Erythroblast (primary cell): ENCODE data around the gene PIGH.
"Not testable (repeated sequence)": the region's sequence is repeated elsewhere in the genome, so short reads cannot be mapped to it uniquely, and the experiment has no call there.

Source experiments
- DNase-seq, 2 experiments: peaks; one replicate each; lab custom pipeline; 2025; lab: John Stamatoyannopoulos, UW
- GATA1 ChIP-seq: IDR thresholded peaks from 2 replicates; pipeline ENCODE4 v1.6.1; 2011; ENCODE audit warnings: low read depth, mild to moderate bottlenecking, control low read depth, low read length, moderate library complexity
- POLR2A ChIP-seq: IDR thresholded peaks from 2 replicates; pipeline ENCODE4 v1.6.1; 2011; ENCODE audit warnings: mild to moderate bottlenecking, low read length

The PIGH gene

DNA sequence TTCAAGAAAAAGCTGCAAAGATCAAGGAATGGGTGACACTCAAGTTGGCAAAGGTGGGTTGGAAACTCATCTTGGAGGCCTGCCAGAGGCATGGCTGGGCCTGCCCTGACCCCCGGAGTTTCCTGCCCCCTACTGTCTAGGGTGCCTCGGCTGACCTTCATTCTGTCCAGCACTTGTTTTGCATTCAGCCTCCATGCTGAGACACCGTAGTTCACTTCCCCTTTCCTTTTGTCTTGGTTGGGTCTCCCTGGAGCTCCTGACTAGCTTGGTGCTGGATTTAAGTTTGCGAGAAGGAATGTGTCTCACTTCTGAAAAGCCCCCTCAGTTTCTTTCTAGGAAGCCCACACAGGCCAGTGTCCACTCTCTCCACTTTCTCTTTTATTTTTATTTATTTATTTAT, 40.4 kb downstream of the PIGH start:
- TF ChIP-seq POLR2A (no peak), GATA1 (no peak)
- DNase-seq, result no peak

DNA sequence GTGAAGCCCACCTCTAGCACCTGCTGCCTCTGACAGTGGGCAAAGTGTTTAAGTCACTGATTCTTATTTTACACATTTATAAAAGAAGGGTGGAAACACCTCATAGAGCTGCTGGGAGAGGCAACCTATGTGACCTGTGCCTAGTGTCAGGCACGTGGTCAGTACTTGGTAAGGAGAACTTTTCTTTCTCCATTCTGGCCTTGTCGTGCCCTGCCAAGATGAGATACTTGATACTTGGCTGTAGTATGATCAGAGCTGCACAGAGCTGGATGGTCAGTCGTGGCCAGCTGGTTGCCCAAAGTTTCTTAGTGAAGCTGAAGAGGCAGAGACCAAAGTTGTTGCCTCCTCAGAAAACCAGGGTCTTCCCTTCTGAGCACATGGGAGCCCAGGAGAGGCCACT, 42.4 kb downstream of the PIGH start:
- no peak for DNase-seq
- TF ChIP-seq GATA1, result no peak
- no peak for TF ChIP-seq POLR2A

DNA sequence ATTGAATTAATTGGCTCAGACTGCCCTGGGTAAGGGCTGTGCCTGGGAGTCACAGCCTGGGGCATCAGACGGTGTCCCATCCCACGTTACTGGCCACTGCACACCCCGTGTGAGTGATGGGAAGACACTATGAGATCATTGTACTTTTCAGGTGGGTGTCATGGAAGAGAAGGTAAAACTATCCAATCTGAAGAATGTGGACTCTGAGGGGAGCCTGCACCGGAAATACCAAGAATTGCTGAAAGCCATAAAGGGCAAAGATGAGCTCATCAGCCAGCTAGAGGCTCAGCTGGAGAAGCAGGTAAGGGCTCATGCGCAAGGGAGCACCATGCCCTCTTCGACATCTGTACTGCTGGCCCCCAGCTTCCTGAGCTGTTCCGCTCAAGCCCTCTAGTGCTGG, 43.0 kb downstream of the PIGH start:
- no peak for TF ChIP-seq POLR2A
- TF ChIP-seq GATA1, result no peak
- DNase-seq, result no peak

DNA sequence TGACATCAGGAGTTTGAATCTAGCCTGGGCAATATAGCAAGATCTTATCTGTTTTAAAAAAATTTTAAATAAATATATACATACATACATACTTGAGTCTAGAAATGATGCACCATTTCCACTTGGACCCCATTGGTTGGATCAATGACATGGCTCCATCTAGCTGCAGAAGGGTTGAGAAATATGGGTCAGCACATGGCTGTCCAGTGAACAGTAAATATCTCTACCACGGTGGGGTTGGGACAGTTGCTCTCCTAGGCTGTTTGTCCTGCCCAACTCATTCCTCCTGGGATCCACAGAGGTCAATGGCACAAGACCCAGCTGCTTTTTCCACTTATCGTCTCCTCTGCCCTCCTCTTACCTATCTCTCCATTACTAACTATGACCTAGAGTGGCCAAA, 43.4 kb downstream of the PIGH start:
- TF ChIP-seq GATA1 (no peak), POLR2A (no peak)
- no peak for DNase-seq

DNA sequence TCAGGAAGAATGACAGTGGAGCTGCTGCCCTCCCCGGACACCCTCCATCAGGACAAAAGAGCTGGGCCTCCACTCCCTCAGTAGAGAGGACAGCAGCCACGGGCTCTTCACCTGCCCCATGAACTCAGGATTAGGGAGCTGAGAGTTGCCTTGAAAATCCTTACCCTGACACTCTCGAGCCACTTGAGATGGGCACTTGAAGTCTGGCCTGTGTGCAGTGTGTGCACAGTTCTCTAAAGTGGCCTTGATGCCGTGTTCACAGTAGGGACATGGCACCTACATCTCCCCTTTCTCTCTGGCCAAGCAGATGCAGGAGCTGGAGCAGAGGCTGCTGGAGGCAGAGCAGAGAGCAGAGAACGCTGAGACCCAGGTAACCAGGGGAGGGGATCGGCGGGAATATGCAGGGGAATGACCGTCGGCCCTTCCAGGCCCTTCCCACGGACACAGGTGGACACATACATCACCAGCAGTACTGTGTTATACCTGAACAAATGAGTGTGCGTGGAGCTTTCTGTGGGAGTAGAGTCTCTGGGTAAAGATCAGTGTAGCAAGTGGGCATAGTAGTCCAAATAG, 44.5 kb downstream of the PIGH start:
- TF ChIP-seq POLR2A, result no peak
- no peak for TF ChIP-seq GATA1
- no peak for DNase-seq

DNA sequence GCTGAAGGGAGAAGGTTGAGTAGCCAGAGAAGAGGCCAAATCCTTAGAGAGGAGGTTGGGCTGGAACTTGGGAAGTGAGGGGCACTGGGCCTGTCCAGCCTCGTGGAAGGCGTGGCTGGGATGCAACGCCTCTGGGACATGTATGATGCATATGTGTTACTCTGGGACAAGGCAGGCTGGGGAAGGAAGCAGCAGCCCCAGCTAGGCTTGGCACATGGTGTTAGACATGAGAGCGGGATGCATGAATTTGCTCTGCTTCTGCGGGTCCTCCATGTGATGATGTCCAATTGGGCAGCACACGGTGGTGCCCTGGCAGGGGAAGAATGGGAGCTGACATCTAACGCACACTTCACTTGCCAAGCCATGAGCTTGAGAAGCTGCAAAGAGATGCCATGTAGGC, 45.7 kb downstream of the PIGH start:
- no peak for DNase-seq
- TF ChIP-seq POLR2A, result no peak
- no peak for TF ChIP-seq GATA1

DNA sequence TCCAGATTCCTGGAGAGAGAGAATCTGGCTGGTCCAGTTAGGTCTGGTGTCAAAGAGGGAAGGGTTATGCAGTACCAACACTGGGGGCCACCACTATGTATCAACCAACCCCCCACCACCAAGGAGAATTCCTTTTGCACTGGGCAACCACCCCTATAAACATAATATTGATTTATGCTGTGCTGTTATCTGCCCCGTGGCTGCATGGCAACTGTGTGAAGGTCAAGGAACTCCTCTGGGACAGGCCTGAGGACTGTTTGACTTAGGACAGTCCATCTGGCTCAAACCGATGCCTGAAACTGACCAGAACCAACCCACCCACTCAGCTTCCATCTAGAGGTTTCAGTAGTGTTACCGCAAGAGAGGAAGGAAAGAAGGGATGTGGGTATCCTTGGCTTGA, 46.5 kb downstream of the PIGH start:
- TF ChIP-seq GATA1 (no peak), POLR2A (no peak)
- DNase-seq, result no peak

DNA sequence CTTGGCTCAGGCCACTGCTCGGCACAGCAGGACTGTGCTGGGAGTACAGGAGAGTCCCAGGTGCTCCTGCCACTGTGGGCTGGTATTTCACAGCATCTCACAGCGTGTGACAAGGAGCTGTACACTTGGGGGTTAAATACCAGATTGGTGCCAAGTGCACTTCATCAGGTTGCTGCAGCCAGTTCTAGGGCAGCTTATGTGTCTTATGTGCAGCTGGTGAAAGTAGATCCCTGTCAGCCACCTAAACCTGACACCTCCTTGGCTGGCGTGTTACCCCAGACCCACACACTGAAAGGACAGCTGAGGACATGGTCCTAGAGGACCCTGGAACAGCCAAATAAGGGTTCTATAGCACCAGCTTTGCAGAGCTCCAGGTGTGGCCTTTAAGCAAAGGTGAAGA, 48.1 kb downstream of the PIGH start:
- no peak for DNase-seq
- TF ChIP-seq GATA1 (no peak), POLR2A (no peak)

DNA sequence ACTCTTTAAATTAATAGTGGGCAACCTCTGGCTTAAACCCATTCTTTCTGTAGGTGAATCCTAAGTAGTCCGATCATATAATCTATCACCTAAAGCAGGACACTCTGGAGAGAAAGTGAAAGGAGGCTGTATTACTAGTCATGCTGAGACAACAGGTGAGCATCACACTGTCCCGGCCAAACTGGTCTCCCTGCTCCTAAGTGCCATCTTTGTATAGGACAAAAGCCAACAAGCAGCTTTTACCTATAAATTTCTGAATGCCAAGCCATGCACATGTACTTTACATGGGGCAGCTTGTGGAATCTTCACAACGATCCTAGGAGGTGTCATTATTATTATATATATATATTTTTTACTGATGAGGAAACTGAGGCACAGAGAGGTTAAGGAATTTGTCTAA, 48.9 kb downstream of the PIGH start:
- DNase-seq, result no peak
- TF ChIP-seq POLR2A (no peak), GATA1 (no peak)

DNA sequence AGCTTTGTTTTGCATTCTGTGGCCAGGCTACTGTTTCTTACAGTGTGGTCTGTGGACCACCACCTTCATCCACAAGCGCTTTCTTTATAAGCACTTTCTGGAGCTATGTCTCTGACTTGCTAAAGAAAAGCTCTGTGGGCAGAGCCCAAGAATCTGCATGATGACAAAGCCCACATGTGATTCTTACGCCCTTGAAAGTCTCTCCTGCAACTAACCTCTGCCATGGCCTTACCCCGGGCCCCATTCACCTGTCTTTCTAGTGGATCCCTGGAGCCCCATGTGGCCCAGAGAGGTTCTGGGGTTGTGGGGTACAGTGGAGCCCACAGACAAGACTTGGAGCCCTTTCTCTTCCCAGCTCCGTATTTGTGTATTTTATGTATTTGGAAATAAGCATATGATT, 50.3 kb downstream of the PIGH start:
- TF ChIP-seq GATA1 (no peak), POLR2A (no peak)
- DNase-seq, result no peak

DNA sequence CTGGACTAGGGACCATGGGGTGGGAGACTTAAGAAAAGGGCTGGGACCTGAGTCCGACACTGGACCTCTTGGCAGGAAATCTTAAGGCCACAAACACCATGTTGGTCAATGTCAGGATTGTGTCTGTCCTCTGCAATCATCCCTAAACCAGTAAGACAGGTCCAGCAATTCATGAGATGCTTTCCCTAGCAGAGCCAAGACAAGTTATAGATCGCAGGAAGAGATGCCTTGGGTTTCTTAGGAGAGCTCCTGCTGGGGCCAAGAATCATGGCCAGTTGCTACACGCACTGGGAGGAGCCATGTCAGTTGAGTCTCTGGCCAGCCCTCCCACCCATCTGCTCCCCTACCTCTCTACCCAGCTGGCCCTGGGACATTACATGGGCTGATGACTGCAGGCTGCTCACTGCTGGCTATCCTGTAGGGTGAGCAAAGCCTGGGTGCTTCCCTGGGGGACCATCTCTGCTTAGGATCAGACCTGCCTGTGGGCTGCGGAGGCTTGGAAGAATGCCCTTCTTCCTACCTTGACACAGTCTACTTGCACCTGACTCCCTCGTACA, 52.8 kb downstream of the PIGH start:
- DNase-seq, result no peak
- TF ChIP-seq GATA1, result no peak
- no peak for TF ChIP-seq POLR2A

DNA sequence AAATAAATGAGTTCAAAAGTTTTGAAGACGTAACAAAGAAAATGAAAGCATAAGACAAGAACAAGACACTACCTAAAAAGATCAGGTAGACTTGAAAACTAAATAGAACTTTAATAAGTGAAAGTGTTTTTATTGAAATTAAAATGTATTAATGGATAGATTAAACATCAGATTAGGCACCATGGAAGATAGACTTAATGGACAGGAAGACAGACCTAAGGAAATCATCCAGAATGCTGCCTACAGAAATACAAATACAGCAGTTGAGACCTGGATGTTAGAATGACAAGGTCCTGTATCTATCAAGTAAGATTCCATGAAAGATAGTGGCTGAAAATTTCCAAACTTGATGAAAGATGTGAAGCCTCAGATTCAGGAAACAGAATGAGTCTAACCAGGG, 55.5 kb downstream of the PIGH start:
- no peak for DNase-seq

DNA sequence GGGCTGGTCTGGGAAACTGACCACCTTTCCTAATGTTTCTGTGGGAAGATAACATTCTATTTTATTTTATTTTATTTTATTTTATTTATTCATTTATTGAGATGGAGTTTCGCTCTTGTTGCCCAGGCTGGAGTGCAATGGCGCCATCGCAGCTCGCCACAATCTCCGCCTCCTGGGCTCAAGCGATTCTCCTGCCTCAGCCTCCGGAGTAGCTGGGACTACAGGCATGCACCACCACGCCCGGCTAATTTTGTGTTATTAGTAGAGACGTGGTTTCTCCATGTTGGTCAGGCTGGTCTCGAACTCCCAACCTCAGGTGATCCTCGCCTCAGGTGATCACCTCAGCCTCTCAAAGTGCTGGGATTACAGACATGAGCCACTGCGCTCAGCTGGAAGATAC, 57.4 kb downstream of the PIGH start:
- not testable (repeated sequence) for DNase-seq

More for the DNA sequence above, 55.5 kb downstream of the PIGH start:
- TF ChIP-seq GATA1 (no peak), POLR2A (no peak)

DNA sequence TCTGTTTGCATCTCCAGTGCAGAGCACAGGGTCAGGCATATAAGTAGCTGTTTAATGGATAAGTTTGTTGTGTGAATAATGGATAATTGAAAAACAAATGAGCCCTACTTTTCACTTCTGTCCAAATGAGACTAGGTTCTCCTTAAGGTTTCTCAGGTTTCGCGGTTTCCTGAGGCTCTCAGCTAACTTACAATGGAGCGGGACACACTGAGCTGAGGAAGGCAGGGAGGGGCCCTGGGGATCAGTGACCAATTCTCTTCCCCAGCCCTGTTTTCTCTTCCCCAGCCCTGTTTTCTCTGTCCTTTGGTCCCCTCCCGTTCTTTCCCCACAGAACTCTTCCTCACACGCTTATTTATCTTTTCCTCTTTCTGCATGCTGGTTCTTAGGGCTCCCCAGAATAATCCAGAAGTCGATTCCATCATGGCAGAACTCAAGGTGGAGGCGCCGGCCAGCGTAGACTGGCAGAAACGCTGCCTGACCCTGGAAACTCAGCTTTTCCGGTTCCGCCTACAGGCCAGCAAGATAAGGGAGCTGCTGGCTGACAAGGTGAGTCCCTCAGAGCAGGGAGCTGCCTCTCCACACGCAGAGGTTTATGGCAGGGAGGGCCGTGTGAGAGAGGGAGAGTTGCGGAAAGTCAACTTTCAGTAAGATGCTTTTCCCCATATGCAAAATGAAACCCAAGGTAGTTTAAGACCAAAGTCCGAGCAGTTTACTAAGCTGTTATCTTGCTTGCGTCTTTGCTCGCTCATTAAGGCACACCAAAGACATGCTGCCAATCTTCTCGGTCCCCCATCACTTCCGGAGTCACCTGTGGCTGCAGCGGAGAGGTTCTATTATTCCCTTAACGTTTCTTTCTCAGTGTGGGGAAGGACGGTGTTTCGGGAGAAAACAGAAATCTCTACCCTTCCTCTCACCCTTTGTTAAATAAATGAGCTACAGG, 58.4 kb downstream of the PIGH start:
- no peak for DNase-seq

More for the DNA sequence above, 58.4 kb downstream of the PIGH start:
- TF ChIP-seq GATA1, result no peak
- no peak for TF ChIP-seq POLR2A
